Liver (tissue), 9 donors: ENCODE results near the gene UMAD1. TPM values are rescaled to one million over a fixed set of nuclear protein-coding genes. Genes with fewer than 3 reads are reported as not detected.

Experiments
- DNase-seq: peaks from one replicate; pipeline ENCODE4 v3.0.0-alpha.2; 2017; ENCODE audit warnings: low spot score
- H3K27ac ChIP-seq, 2 donors: one replicate each; pipeline ENCODE4 v1.7.0; 2013; ENCODE audit warnings: inconsistent platforms in 2 of 2, low read length in 2 of 2, control low read depth in 1 of 2, low read depth in 1 of 2, mild to moderate bottlenecking in 1 of 2
- H3K27me3 ChIP-seq, 4 donors: one replicate each; pipeline versions ENCODE4 v1.6.1 to v1.7.0; 2013; ENCODE audit warnings: low read length in 3 of 4, inconsistent platforms in 1 of 4, mild to moderate bottlenecking in 1 of 4, moderate library complexity in 1 of 4; ENCODE audit not compliant: control insufficient read depth in 4 of 4, insufficient read depth in 4 of 4
- H3K36me3 ChIP-seq, 4 donors: one replicate each; pipeline versions ENCODE4 v1.6.1 to v1.7.0; 2013; ENCODE audit warnings: low read length in 3 of 4, mild to moderate bottlenecking in 3 of 4, low read depth in 1 of 4, moderate library complexity in 1 of 4; ENCODE audit not compliant: control insufficient read depth in 4 of 4, insufficient read depth in 3 of 4
- H3K4me1 ChIP-seq, 4 donors: one replicate each; pipeline versions ENCODE4 v1.6.1 to v1.7.0; 2013; ENCODE audit warnings: low read length in 3 of 4, mild to moderate bottlenecking in 3 of 4, moderate library complexity in 1 of 4; ENCODE audit not compliant: control insufficient read depth in 4 of 4, insufficient read depth in 4 of 4
- H3K4me3 ChIP-seq, 3 donors: one replicate each; pipeline versions ENCODE4 v1.6.1 to v1.7.0; 2013; ENCODE audit warnings: low read length in 3 of 3, control low read depth in 1 of 3, low read depth in 1 of 3, mild to moderate bottlenecking in 1 of 3
- H3K9ac ChIP-seq, 2 donors: one replicate each; pipeline ENCODE4 v1.7.0; 2013; ENCODE audit warnings: low read length in 2 of 2, mild to moderate bottlenecking in 2 of 2, moderate library complexity in 2 of 2, control low read depth in 1 of 2, low read depth in 1 of 2
- H3K9me3 ChIP-seq, 4 donors: one replicate each; pipeline versions ENCODE4 v1.6.1 to v1.7.0; 2013; ENCODE audit warnings: low read length in 3 of 4; ENCODE audit not compliant: control insufficient read depth in 4 of 4
- ATF3 ChIP-seq: IDR thresholded peaks from 2 replicates; pipeline ENCODE4 v1.6.1; 2016; ENCODE audit warnings: antibody characterized with exemption
- CTCF ChIP-seq: fragments of 150-350 bp; IDR thresholded peaks from 2 replicates; pipeline ENCODE4 v1.5.1; 2017; ENCODE audit warnings: improper control_type of control experiment, low read depth, low read length; ENCODE audit not compliant: missing input control
- EGR1 ChIP-seq, 2 donors: IDR thresholded peaks; 2 replicates each; pipeline ENCODE4 v1.6.1; 2016 to 2018; ENCODE audit warnings: antibody characterized with exemption in 2 of 2, low read depth in 2 of 2
- FOXA1 ChIP-seq: IDR thresholded peaks from 2 replicates; pipeline ENCODE4 v1.6.1; 2016; ENCODE audit warnings: antibody characterized with exemption
- FOXA2 ChIP-seq: IDR thresholded peaks from 2 replicates; pipeline ENCODE4 v1.6.1; 2016; ENCODE audit warnings: antibody characterized with exemption
- HNF4A ChIP-seq, 2 donors: conservative IDR thresholded peaks; 2 replicates each; pipeline ENCODE4 v1.6.1; 2016; ENCODE audit warnings: antibody characterized with exemption in 2 of 2, mild to moderate bottlenecking in 2 of 2
- HNF4G ChIP-seq: IDR thresholded peaks from 2 replicates; pipeline ENCODE4 v1.6.1; 2016; ENCODE audit warnings: antibody characterized with exemption
- JUND ChIP-seq, 2 donors: IDR thresholded peaks; 2 replicates each; pipeline ENCODE4 v1.6.1; 2016; ENCODE audit warnings: antibody characterized with exemption in 2 of 2
- MAX ChIP-seq: IDR thresholded peaks from 2 replicates; pipeline ENCODE4 v1.6.1; 2016; ENCODE audit warnings: antibody characterized with exemption
- NR2F2 ChIP-seq: IDR thresholded peaks from 2 replicates; pipeline ENCODE4 v1.6.1; 2016; ENCODE audit warnings: antibody characterized with exemption
- RAD21 ChIP-seq, 2 donors: IDR thresholded peaks; 2 replicates each; pipeline ENCODE4 v1.6.1; 2016; ENCODE audit warnings: antibody characterized with exemption in 2 of 2, mild to moderate bottlenecking in 2 of 2
- REST ChIP-seq: IDR thresholded peaks from 2 replicates; pipeline ENCODE4 v1.6.1; 2016; ENCODE audit warnings: antibody characterized with exemption, mild to moderate bottlenecking
- RXRA ChIP-seq, 2 donors: IDR thresholded peaks; 2 replicates each; pipeline ENCODE4 v1.6.1; 2017 to 2018; ENCODE audit warnings: antibody characterized with exemption in 2 of 2, mild to moderate bottlenecking in 1 of 2
- SP1 ChIP-seq: IDR thresholded peaks from 2 replicates; pipeline ENCODE4 v1.6.1; 2018; ENCODE audit warnings: antibody characterized with exemption, mild to moderate bottlenecking
- TAF1 ChIP-seq: conservative IDR thresholded peaks from 2 replicates; pipeline ENCODE4 v1.6.1; 2016; ENCODE audit warnings: antibody characterized with exemption, mild to moderate bottlenecking
- YY1 ChIP-seq: IDR thresholded peaks from 2 replicates; pipeline ENCODE4 v1.6.1; 2016; ENCODE audit warnings: antibody characterized with exemption, mild to moderate bottlenecking
- ZBTB33 ChIP-seq: IDR thresholded peaks from 2 replicates; pipeline ENCODE4 v1.6.1; 2016; ENCODE audit warnings: antibody characterized with exemption
- WGBS: extraction: QIAGEN DNeasy Blood & Tissue Kit; methylation state at CpG from one replicate; pipeline ENCODE4 v1.1.7; 2013; 5-methylcytosine and 5-hydroxymethylcytosine counted together
- polyA plus RNA-seq, 2 donors: library from polyadenylated mRNA; stranded (reverse) in 1 of 2; unstranded in 1 of 2; fragments of 200-250 nt in 1 of 2; fragments of >200 nt in 1 of 2; fragmentation: Nextera tagmentation in 1 of 2; extraction: Ambion mirVana in 1 of 2; gene quantifications; one replicate each; pipeline versions ENCODE4 v1.2.1 to v1.2.3, GENCODE V29; 2013 to 2015
- total RNA-seq, 2 donors: library from RNA; depleted of rRNA; stranded (reverse); fragments of >200 nt; gene quantifications; one replicate each; pipeline ENCODE4 v1.2.3, GENCODE V29; 2014
- donor health status: healthy.
- donor health status: healthy.
- donor health status: healthy.
- donor health status: healthy.
- donor health status: healthy.

Gene UMAD1
- total and polyA plus RNA-seq, 4 donors = 5.9 to 12.2 (median 7.9) TPM

GRCh38 chr7:7664291-7664690 is 23.7 kb downstream of the UMAD1 start:
- no peak overlapping the region for H3K27ac ChIP-seq
- no peaks in the 10 kb centered on the region for H3K27me3 ChIP-seq
- TF ChIP-seq ZBTB33 = no peak
- no peak for TF ChIP-seq REST
- TF ChIP-seq EGR1 (IDR thresholded peaks at IDR 0.05; ENCODE audit: low read depth in 2 of 2) = no peak
- TF ChIP-seq HNF4G = no peak
- no peak for TF ChIP-seq ATF3
- no peak for TF ChIP-seq FOXA2
- TF ChIP-seq TAF1 = no peak
- no peak for TF ChIP-seq HNF4A (conservative IDR thresholded peaks at IDR 0.05)
- no peak for TF ChIP-seq MAX
- TF ChIP-seq YY1 = no peak
- TF ChIP-seq NR2F2 = no peak
- TF ChIP-seq JUND (IDR thresholded peaks at IDR 0.05) = no peak
- TF ChIP-seq RAD21 (IDR thresholded peaks at IDR 0.05) = no peak
- TF ChIP-seq SP1 = no peak
- no peak for TF ChIP-seq RXRA (IDR thresholded peaks at IDR 0.05)
- 85% methylated on average over 3 of the region's 3 CpGs for whole genome bisulfite sequencing
- no peaks in the 10 kb centered on the region for H3K4me1 ChIP-seq
- no peak overlapping the region for H3K4me3 ChIP-seq
- no peak overlapping the region for H3K9ac ChIP-seq
- H3K36me3 ChIP-seq = peaks cover 0 to 3% (median 0%) of the 10 kb centered on the region in 4 donors
- no peak for DNase-seq
- H3K9me3 ChIP-seq = no peaks in the 10 kb centered on the region

- H3K4me1 ChIP-seq = no peaks in the 10 kb centered on the region
- no peak for DNase-seq
- H3K27ac ChIP-seq = no peak overlapping the region
- no peak overlapping the region for H3K9ac ChIP-seq
- TF ChIP-seq YY1 (no peak), HNF4G (no peak), TAF1 (no peak), JUND (IDR thresholded peaks at IDR 0.05) (no peak), RAD21 (IDR thresholded peaks at IDR 0.05) (no peak), ZBTB33 (no peak), FOXA2 (no peak), ATF3 (no peak), EGR1 (IDR thresholded peaks at IDR 0.05; ENCODE audit: low read depth in 2 of 2) (no peak), RXRA (IDR thresholded peaks at IDR 0.05) (no peak), SP1 (no peak), FOXA1 (no peak), CTCF (no peak), MAX (no peak), HNF4A (conservative IDR thresholded peaks at IDR 0.05) (no peak), REST (no peak)
- H3K9me3 ChIP-seq = no peaks in the 10 kb centered on the region
- peaks cover 0 to 3% (median 0%) of the 10 kb centered on the region in 4 donors for H3K36me3 ChIP-seq
- no peak overlapping the region for H3K4me3 ChIP-seq
- H3K27me3 ChIP-seq = no peaks in the 10 kb centered on the region
- WGBS = 97% methylated on average over 1 of the region's 1 CpG
These were observed 24.5 kb downstream of the UMAD1 start for GRCh38 chr7:7665031-7665430.
